ENCODE measurements around the gene AWAT2.

- TF ChIP-seq CTCF (IDR thresholded peaks at IDR 0.05; ENCODE audit: insufficient read depth, low read length, poor library complexity, severe bottlenecking) (no peak), EZH2phosphoT487 (conservative IDR thresholded peaks at IDR 0.05; ENCODE audit: low read length) (no peak)
Measured at GRCh38 chrX:70032792-70033191, 16.9 kb downstream of the AWAT2 start.
